Ascending aorta (tissue), 2 donors: ENCODE measurements around the gene VPS26B. TPM values are rescaled to one million over a fixed set of nuclear protein-coding genes. Genes with fewer than 3 reads are reported as not detected.

Experiments
- DNase-seq, 2 donors: peaks; one replicate each; pipeline ENCODE4 v3.0.0-alpha.2; 2019; ENCODE audit warnings: low spot score in 2 of 2
- H3K27ac ChIP-seq, 2 donors: fragments of 200-600 bp; sonication (generic); one replicate each; pipeline ENCODE4 v1.5.1; 2016 to 2017; ENCODE audit warnings: mild to moderate bottlenecking in 1 of 2
- H3K27me3 ChIP-seq: fragments of 200-600 bp; sonication (generic); one replicate; pipeline ENCODE4 v1.5.1; 2017
- H3K36me3 ChIP-seq, 2 donors: fragments of 200-600 bp; sonication (generic); one replicate each; pipeline ENCODE4 v1.5.1; 2016
- H3K4me1 ChIP-seq, 2 donors: fragments of 200-600 bp; sonication (generic); one replicate each; pipeline ENCODE4 v1.5.1; 2016 to 2017; ENCODE audit warnings: mild to moderate bottlenecking in 1 of 2
- H3K4me3 ChIP-seq, 2 donors: fragments of 200-600 bp; sonication (generic); one replicate each; pipeline ENCODE4 v1.5.1; 2016 to 2017; ENCODE audit warnings: mild to moderate bottlenecking in 1 of 2
- H3K9me3 ChIP-seq, 2 donors: fragments of 200-600 bp; sonication (generic); one replicate each; pipeline ENCODE4 v1.5.1; 2016
- intact Hi-C: fragments of 100-400 bp; cut with DNase I; formaldehyde crosslinking; loops from one replicate; pipeline ENCODE4 v1.15.1; 2023
- total RNA-seq: library from RNA; depleted of rRNA; stranded (reverse); fragments of >200 nt; gene quantifications from one replicate; pipeline ENCODE4 v1.1.0, GENCODE V29; 2016
- TF ChIP-seq, protein P1 (sequence below), 3 experiments: fragments of 200-600 bp in 2 of 3; fragments of 450-650 bp in 1 of 3; sonication (generic) in 2 of 3; IDR thresholded peaks; one replicate each; pipeline ENCODE4 v1.5.1; 2016 to 2019; ENCODE audit warnings: antibody characterized with exemption in 3 of 3, mild to moderate bottlenecking in 1 of 3, moderate library complexity in 1 of 3

The VPS26B gene
- total RNA-seq, 1 donor from 2014 or later: 18.0 TPM

- intact Hi-C loops: no loop called here
These were observed 48.2 kb downstream of the VPS26B start for GRCh38 chr11:134272381-134273316.

GRCh38 chr11:134273317-134273712 is 48.8 kb downstream of the VPS26B start:
- Histone ChIP-seq H3K36me3 (no peaks in the 10 kb centered on the region), H3K27ac (no peak overlapping the region), H3K9me3 (no peaks in the 10 kb centered on the region), H3K4me3 (no peak overlapping the region), H3K4me1 (peaks cover 0 to 9% of the 10 kb centered on the region in 2 donors), H3K27me3 (peaks cover 14% of the 10 kb centered on the region)
- intact Hi-C loops: no loop called here
- TF ChIP-seq, protein P1, sequence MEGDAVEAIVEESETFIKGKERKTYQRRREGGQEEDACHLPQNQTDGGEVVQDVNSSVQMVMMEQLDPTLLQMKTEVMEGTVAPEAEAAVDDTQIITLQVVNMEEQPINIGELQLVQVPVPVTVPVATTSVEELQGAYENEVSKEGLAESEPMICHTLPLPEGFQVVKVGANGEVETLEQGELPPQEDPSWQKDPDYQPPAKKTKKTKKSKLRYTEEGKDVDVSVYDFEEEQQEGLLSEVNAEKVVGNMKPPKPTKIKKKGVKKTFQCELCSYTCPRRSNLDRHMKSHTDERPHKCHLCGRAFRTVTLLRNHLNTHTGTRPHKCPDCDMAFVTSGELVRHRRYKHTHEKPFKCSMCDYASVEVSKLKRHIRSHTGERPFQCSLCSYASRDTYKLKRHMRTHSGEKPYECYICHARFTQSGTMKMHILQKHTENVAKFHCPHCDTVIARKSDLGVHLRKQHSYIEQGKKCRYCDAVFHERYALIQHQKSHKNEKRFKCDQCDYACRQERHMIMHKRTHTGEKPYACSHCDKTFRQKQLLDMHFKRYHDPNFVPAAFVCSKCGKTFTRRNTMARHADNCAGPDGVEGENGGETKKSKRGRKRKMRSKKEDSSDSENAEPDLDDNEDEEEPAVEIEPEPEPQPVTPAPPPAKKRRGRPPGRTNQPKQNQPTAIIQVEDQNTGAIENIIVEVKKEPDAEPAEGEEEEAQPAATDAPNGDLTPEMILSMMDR (IDR thresholded peaks at IDR 0.05): no peak
- DNase-seq: no peak

More at GRCh38 chr11:134272381-134273316, 48.2 kb downstream of the VPS26B start:
- peaks cover 0 to 9% of the 10 kb centered on the region in 2 donors for H3K4me1 ChIP-seq
- no peaks in the 10 kb centered on the region for H3K9me3 ChIP-seq
- H3K36me3 ChIP-seq: no peaks in the 10 kb centered on the region
- TF ChIP-seq, protein P1 (IDR thresholded peaks at IDR 0.05): no peak
- peak in 1 of 2 donors; percentile 35 for DNase-seq
- no peak overlapping the region for H3K27ac ChIP-seq
- no peak overlapping the region for H3K4me3 ChIP-seq
- peaks cover 14% of the 10 kb centered on the region for H3K27me3 ChIP-seq

DNA sequence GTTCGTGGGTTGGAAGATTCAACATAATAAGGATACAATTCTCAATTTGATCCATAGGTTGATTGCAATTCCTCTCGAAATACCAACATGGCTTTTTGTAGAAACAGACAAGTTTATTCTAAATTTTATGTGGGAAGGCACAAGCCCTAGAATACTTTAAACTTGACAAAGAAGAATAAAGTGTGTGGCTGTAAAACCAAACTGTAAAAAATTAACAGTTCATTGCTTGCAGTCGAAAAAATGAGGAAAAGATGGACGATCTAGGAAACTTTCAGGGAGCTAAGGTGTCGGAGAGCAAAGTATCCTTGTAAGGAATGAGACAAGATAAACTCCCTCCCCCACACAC is 50.7 kb downstream of the VPS26B start:
- DNase-seq: no peak
- intact Hi-C loops: no loop called here
- no peak overlapping the region for H3K4me3 ChIP-seq
- H3K4me1 ChIP-seq: peaks cover 0 to 9% of the 10 kb centered on the region in 2 donors
- no peaks in the 10 kb centered on the region for H3K9me3 ChIP-seq
- peaks cover 14% of the 10 kb centered on the region for H3K27me3 ChIP-seq
- H3K27ac ChIP-seq: no peak overlapping the region
- TF ChIP-seq, protein P1 (IDR thresholded peaks at IDR 0.05): no peak
- H3K36me3 ChIP-seq: no peaks in the 10 kb centered on the region

DNA sequence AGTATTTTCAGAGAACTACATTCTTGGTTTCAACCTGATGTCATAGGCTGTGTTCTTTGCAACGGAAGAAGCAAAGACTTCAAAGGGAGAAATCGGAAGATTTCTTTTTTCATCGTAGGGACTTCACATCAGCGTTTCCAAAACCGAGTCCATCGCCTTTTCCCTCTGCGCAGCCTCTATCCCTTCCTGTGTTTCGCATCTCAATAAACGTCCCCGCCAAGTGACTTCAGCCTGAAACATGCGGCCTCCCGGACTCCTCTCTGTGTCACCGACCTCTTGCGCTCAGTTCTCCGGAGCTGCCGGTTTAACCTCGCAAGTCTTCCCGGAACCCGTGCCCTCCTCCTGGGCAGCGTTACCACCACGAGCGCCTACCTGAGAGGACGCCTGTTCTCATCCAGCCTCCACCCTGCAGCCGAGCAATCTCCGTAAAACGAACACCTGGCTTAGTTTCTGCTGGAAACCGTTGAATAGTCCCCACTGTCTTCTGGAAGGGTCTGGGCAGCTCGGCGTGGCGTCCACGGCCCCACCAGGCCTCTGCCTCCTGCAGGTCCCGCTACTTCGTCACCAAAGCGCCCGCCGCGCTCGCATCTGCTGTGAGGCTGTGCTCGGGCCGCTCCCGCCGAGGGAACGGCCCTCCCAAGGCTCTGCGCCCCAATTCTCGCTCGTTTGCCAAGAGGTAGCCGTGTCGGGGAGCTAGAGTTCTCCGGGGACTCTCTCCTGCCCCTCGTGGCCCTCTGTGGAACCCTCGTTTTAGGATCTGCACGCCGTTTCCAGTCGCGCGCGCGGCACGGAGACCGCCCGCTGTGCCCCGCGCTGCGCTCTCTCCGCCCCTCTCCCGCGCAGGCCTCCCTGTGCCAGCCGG is 51.3 kb downstream of the VPS26B start, which contains the start of gene GLB1L3:
Gene GLB1L3 (plus strand): TSS at position 846 of the 862 bp plus-strand sequence. CDS start 362 bp downstream, outside the sequence.
- intact Hi-C loops: no loop called here
- Histone ChIP-seq H3K9me3 (no peaks in the 10 kb centered on the region), H3K27me3 (peaks cover 14% of the 10 kb centered on the region), H3K36me3 (no peaks in the 10 kb centered on the region), H3K4me3 (peak within 1 kb of the TSS; percentile 38 to 49), H3K27ac (no peak within 1 kb of the TSS), H3K4me1 (peaks cover 0 to 9% of the 10 kb centered on the region in 2 donors)
- TF ChIP-seq, protein P1 (IDR thresholded peaks at IDR 0.05): no peak
- DNase-seq: peak in 1 of 2 donors; percentile 58

GRCh38 chr11:134276396-134277182 is 52.1 kb downstream of the VPS26B start:
- DNase-seq: peak in 1 of 2 donors; percentile 37
- peak overlapping the region; percentile 38 to 49 for H3K4me3 ChIP-seq
- no peaks in the 10 kb centered on the region for H3K9me3 ChIP-seq
- intact Hi-C loops: no loop called here
- no peak overlapping the region for H3K27ac ChIP-seq
- peaks cover 0 to 9% of the 10 kb centered on the region in 2 donors for H3K4me1 ChIP-seq
- H3K27me3 ChIP-seq: peaks cover 14% of the 10 kb centered on the region
- TF ChIP-seq, protein P1 (IDR thresholded peaks at IDR 0.05): no peak
- no peaks in the 10 kb centered on the region for H3K36me3 ChIP-seq
